ENCODE results near the gene PDSS1.

DNA sequence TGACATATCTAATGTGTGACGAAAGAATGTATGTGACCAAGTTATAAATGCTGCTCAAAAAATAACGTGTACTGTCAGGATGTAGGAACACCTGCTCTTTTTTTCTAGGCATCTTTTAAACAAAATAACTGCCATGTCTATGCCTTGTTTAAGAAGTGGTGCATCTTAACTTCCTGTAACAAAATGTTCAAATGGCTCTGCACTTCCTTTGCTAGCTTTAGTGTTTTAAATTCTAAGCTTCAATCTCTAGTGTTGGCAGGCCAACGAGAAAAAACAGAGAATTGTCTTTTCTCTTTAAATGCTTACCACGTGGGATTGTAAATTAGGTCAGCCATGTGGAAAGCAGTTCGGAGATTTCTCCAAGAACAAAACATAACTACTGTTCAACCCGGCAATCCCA is 14.6 kb upstream of the PDSS1 start:
- TF ChIP-seq, protein P1, sequence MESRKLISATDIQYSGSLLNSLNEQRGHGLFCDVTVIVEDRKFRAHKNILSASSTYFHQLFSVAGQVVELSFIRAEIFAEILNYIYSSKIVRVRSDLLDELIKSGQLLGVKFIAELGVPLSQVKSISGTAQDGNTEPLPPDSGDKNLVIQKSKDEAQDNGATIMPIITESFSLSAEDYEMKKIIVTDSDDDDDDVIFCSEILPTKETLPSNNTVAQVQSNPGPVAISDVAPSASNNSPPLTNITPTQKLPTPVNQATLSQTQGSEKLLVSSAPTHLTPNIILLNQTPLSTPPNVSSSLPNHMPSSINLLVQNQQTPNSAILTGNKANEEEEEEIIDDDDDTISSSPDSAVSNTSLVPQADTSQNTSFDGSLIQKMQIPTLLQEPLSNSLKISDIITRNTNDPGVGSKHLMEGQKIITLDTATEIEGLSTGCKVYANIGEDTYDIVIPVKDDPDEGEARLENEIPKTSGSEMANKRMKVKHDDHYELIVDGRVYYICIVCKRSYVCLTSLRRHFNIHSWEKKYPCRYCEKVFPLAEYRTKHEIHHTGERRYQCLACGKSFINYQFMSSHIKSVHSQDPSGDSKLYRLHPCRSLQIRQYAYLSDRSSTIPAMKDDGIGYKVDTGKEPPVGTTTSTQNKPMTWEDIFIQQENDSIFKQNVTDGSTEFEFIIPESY (IDR thresholded peaks at IDR 0.05; ENCODE audit: borderline replicate concordance, low read depth) = no peak
- TF ChIP-seq, protein P2, sequence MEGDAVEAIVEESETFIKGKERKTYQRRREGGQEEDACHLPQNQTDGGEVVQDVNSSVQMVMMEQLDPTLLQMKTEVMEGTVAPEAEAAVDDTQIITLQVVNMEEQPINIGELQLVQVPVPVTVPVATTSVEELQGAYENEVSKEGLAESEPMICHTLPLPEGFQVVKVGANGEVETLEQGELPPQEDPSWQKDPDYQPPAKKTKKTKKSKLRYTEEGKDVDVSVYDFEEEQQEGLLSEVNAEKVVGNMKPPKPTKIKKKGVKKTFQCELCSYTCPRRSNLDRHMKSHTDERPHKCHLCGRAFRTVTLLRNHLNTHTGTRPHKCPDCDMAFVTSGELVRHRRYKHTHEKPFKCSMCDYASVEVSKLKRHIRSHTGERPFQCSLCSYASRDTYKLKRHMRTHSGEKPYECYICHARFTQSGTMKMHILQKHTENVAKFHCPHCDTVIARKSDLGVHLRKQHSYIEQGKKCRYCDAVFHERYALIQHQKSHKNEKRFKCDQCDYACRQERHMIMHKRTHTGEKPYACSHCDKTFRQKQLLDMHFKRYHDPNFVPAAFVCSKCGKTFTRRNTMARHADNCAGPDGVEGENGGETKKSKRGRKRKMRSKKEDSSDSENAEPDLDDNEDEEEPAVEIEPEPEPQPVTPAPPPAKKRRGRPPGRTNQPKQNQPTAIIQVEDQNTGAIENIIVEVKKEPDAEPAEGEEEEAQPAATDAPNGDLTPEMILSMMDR (IDR thresholded peaks at IDR 0.05) = no peak
- TF ChIP-seq, protein P3, sequence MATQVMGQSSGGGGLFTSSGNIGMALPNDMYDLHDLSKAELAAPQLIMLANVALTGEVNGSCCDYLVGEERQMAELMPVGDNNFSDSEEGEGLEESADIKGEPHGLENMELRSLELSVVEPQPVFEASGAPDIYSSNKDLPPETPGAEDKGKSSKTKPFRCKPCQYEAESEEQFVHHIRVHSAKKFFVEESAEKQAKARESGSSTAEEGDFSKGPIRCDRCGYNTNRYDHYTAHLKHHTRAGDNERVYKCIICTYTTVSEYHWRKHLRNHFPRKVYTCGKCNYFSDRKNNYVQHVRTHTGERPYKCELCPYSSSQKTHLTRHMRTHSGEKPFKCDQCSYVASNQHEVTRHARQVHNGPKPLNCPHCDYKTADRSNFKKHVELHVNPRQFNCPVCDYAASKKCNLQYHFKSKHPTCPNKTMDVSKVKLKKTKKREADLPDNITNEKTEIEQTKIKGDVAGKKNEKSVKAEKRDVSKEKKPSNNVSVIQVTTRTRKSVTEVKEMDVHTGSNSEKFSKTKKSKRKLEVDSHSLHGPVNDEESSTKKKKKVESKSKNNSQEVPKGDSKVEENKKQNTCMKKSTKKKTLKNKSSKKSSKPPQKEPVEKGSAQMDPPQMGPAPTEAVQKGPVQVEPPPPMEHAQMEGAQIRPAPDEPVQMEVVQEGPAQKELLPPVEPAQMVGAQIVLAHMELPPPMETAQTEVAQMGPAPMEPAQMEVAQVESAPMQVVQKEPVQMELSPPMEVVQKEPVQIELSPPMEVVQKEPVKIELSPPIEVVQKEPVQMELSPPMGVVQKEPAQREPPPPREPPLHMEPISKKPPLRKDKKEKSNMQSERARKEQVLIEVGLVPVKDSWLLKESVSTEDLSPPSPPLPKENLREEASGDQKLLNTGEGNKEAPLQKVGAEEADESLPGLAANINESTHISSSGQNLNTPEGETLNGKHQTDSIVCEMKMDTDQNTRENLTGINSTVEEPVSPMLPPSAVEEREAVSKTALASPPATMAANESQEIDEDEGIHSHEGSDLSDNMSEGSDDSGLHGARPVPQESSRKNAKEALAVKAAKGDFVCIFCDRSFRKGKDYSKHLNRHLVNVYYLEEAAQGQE (IDR thresholded peaks at IDR 0.05; ENCODE audit: low read depth, low read length) = no peak
- TF ChIP-seq TAF1 (IDR thresholded peaks at IDR 0.05; ENCODE audit: borderline replicate concordance, low read depth, low read length) = no peak
- TF ChIP-seq, protein P4, sequence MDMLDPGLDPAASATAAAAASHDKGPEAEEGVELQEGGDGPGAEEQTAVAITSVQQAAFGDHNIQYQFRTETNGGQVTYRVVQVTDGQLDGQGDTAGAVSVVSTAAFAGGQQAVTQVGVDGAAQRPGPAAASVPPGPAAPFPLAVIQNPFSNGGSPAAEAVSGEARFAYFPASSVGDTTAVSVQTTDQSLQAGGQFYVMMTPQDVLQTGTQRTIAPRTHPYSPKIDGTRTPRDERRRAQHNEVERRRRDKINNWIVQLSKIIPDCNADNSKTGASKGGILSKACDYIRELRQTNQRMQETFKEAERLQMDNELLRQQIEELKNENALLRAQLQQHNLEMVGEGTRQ (IDR thresholded peaks at IDR 0.05; ENCODE audit: borderline replicate concordance, low read depth, low read length) = no peak
- TF ChIP-seq, protein P5, sequence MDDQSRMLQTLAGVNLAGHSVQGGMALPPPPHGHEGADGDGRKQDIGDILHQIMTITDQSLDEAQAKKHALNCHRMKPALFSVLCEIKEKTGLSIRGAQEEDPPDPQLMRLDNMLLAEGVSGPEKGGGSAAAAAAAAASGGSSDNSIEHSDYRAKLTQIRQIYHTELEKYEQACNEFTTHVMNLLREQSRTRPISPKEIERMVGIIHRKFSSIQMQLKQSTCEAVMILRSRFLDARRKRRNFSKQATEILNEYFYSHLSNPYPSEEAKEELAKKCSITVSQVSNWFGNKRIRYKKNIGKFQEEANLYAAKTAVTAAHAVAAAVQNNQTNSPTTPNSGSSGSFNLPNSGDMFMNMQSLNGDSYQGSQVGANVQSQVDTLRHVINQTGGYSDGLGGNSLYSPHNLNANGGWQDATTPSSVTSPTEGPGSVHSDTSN (IDR thresholded peaks at IDR 0.05) = no peak
- no peak for TF ChIP-seq MXI1 (IDR thresholded peaks at IDR 0.05; ENCODE audit: low read depth, low read length)
- TF ChIP-seq, protein P6, sequence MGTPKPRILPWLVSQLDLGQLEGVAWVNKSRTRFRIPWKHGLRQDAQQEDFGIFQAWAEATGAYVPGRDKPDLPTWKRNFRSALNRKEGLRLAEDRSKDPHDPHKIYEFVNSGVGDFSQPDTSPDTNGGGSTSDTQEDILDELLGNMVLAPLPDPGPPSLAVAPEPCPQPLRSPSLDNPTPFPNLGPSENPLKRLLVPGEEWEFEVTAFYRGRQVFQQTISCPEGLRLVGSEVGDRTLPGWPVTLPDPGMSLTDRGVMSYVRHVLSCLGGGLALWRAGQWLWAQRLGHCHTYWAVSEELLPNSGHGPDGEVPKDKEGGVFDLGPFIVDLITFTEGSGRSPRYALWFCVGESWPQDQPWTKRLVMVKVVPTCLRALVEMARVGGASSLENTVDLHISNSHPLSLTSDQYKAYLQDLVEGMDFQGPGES (IDR thresholded peaks at IDR 0.05; ENCODE audit: low read depth, low read length) = no peak
- no peak for TF ChIP-seq SMC3 (IDR thresholded peaks at IDR 0.05; ENCODE audit: low read depth, low read length)
- TF ChIP-seq GABPA (IDR thresholded peaks at IDR 0.05; ENCODE audit: low read depth) = no peak
- no peak for TF ChIP-seq EZH2phosphoT487 (IDR thresholded peaks at IDR 0.05; ENCODE audit: borderline replicate concordance, low read depth)

Measured in SK-N-SH (cell line).